Measurements from ENCODE around the gene LRRC8C. TPM values are rescaled to one million over a fixed set of nuclear protein-coding genes. Genes with fewer than 3 reads are reported as not detected.
"Not testable (repeated sequence)": the region's sequence is repeated elsewhere in the genome, so short reads cannot be mapped to it uniquely, and the experiment has no call there.

Gene LRRC8C
- total RNA-seq, 3 donors from 2014 or later: 59.0 to 78.1 (median 74.3) TPM

- Mint-ChIP-seq H3K9me3 (peaks cover 15% of the 10 kb centered on the region), H3K4me3 (no peak overlapping the region), H3K36me3 (ENCODE audit: insufficient read depth) (peaks cover 34% of the 10 kb centered on the region), H3K27me3 (ENCODE audit: low read depth) (no peaks in the 10 kb centered on the region), H3K4me1 (ENCODE audit: low read depth) (peaks cover 72% of the 10 kb centered on the region)
- ATAC-seq: no peak
- no peak for DNase-seq
Observed at GRCh38 chr1:89615676-89616598, 17.0 kb upstream of the LRRC8C start.

- no peak overlapping the region for H3K4me3 Mint-ChIP-seq
- DNase-seq (no peak), ATAC-seq (no peak)
- H3K36me3 Mint-ChIP-seq (ENCODE audit: insufficient read depth): peaks cover 41% of the 10 kb centered on the region
- H3K9me3 Mint-ChIP-seq: peaks cover 15% of the 10 kb centered on the region
- H3K27me3 Mint-ChIP-seq (ENCODE audit: low read depth): no peaks in the 10 kb centered on the region
- H3K4me1 Mint-ChIP-seq (ENCODE audit: low read depth): peaks cover 69% of the 10 kb centered on the region
Observed at GRCh38 chr1:89616844-89617627, 15.9 kb upstream of the LRRC8C start.

- Mint-ChIP-seq H3K36me3 (ENCODE audit: insufficient read depth) (peaks cover 40% of the 10 kb centered on the region), H3K4me3 (peak overlapping the region; percentile 42), H3K4me1 (ENCODE audit: low read depth) (peaks cover 57% of the 10 kb centered on the region)
Observed at GRCh38 chr1:89620664-89621063, 12.3 kb upstream of the LRRC8C start.

GRCh38 chr1:89622895-89623294 lies 10.0 kb upstream of the LRRC8C start:
- Mint-ChIP-seq H3K36me3 (ENCODE audit: insufficient read depth) (peaks cover 26% of the 10 kb centered on the region), H3K4me3 (no peak overlapping the region), H3K27me3 (ENCODE audit: low read depth) (no peaks in the 10 kb centered on the region), H3K9me3 (peaks cover 6% of the 10 kb centered on the region), H3K4me1 (ENCODE audit: low read depth) (peaks cover 59% of the 10 kb centered on the region)
- DNase-seq (no peak), ATAC-seq (no peak)

More at GRCh38 chr1:89620664-89621063, 12.3 kb upstream of the LRRC8C start:
- DNase-seq: no peak
- H3K27me3 Mint-ChIP-seq (ENCODE audit: low read depth): no peaks in the 10 kb centered on the region
- ATAC-seq: peak; percentile 62 to 72
- H3K9me3 Mint-ChIP-seq: peaks cover 15% of the 10 kb centered on the region

- Mint-ChIP-seq H3K4me3 (no peak overlapping the region), H3K4me1 (ENCODE audit: low read depth) (peaks cover 65% of the 10 kb centered on the region), H3K36me3 (ENCODE audit: insufficient read depth) (peaks cover 20% of the 10 kb centered on the region), H3K9me3 (no peaks in the 10 kb centered on the region), H3K27me3 (ENCODE audit: low read depth) (no peaks in the 10 kb centered on the region)
- no peak for ATAC-seq
- no peak for DNase-seq
Observed at GRCh38 chr1:89624314-89624713, 8.6 kb upstream of the LRRC8C start.

- DNase-seq (no peak), ATAC-seq (no peak)
- Mint-ChIP-seq H3K36me3 (ENCODE audit: insufficient read depth) (peaks cover 20% of the 10 kb centered on the region), H3K4me1 (ENCODE audit: low read depth) (peaks cover 67% of the 10 kb centered on the region), H3K9me3 (no peaks in the 10 kb centered on the region), H3K27me3 (ENCODE audit: low read depth) (no peaks in the 10 kb centered on the region), H3K4me3 (no peak overlapping the region)
Observed at GRCh38 chr1:89624715-89625323, 8.1 kb upstream of the LRRC8C start.

GRCh38 chr1:89627596-89627962 lies 5.3 kb upstream of the LRRC8C start:
- Mint-ChIP-seq H3K9me3 (no peaks in the 10 kb centered on the region), H3K4me1 (ENCODE audit: low read depth) (peaks cover 75% of the 10 kb centered on the region), H3K27me3 (ENCODE audit: low read depth) (no peaks in the 10 kb centered on the region), H3K36me3 (ENCODE audit: insufficient read depth) (peaks cover 12% of the 10 kb centered on the region), H3K4me3 (peak overlapping the region; percentile 19)
- DNase-seq: no peak
- ATAC-seq: no peak

DNA sequence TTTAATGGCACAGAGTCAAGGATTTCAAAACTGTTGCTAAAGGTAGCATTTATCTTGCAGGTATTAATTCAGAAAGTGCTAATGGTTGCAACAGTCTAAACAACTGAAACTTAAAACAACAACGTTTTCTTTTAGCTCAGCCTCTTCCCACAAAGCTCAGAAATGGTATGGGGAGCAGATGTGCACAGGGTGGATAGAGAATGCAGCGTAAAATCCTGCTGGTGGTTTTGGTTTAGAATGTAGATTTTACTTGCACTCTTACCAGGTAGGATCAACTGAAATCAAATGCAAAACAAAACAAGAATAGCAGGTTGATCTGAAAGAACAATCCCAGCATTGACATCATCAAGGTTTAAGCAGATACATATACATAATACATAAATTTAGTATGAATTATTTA lies 3.8 kb upstream of the LRRC8C start:
- ATAC-seq: no peak
- no peaks in the 10 kb centered on the region for H3K9me3 Mint-ChIP-seq
- peaks cover 16% of the 10 kb centered on the region for H3K36me3 Mint-ChIP-seq (ENCODE audit: insufficient read depth)
- no peaks in the 10 kb centered on the region for H3K27me3 Mint-ChIP-seq (ENCODE audit: low read depth)
- DNase-seq: no peak
- peaks cover 65% of the 10 kb centered on the region for H3K4me1 Mint-ChIP-seq (ENCODE audit: low read depth)
- H3K4me3 Mint-ChIP-seq: peak overlapping the region; percentile 27

- H3K4me1 Mint-ChIP-seq (ENCODE audit: low read depth): peaks cover 65% of the 10 kb centered on the region
- ATAC-seq; DNase-seq; H3K9me3 Mint-ChIP-seq; H3K27me3 Mint-ChIP-seq (ENCODE audit: low read depth): not testable (repeated sequence)
- peak overlapping the region; percentile 46 for H3K4me3 Mint-ChIP-seq
- peaks cover 19% of the 10 kb centered on the region for H3K36me3 Mint-ChIP-seq (ENCODE audit: insufficient read depth)
Observed at GRCh38 chr1:89629600-89629999, 3.3 kb upstream of the LRRC8C start.

GRCh38 chr1:89630048-89630447 lies 2.9 kb upstream of the LRRC8C start:
- no peaks in the 10 kb centered on the region for H3K9me3 Mint-ChIP-seq
- peak overlapping the region; percentile 6 for H3K4me3 Mint-ChIP-seq
- H3K27me3 Mint-ChIP-seq (ENCODE audit: low read depth): no peaks in the 10 kb centered on the region
- H3K36me3 Mint-ChIP-seq (ENCODE audit: insufficient read depth): peaks cover 18% of the 10 kb centered on the region
- no peak for ATAC-seq
- peaks cover 65% of the 10 kb centered on the region for H3K4me1 Mint-ChIP-seq (ENCODE audit: low read depth)
- no peak for DNase-seq

GRCh38 chr1:89631816-89632656 lies 884 bp upstream of the LRRC8C start:
- Mint-ChIP-seq H3K36me3 (ENCODE audit: insufficient read depth) (peaks cover 19% of the 10 kb centered on the region), H3K9me3 (no peaks in the 10 kb centered on the region), H3K4me3 (peak overlapping the region; percentile 91), H3K27me3 (ENCODE audit: low read depth) (no peaks in the 10 kb centered on the region), H3K4me1 (ENCODE audit: low read depth) (peaks cover 64% of the 10 kb centered on the region)
- ATAC-seq (no peak), DNase-seq (no peak)

DNA sequence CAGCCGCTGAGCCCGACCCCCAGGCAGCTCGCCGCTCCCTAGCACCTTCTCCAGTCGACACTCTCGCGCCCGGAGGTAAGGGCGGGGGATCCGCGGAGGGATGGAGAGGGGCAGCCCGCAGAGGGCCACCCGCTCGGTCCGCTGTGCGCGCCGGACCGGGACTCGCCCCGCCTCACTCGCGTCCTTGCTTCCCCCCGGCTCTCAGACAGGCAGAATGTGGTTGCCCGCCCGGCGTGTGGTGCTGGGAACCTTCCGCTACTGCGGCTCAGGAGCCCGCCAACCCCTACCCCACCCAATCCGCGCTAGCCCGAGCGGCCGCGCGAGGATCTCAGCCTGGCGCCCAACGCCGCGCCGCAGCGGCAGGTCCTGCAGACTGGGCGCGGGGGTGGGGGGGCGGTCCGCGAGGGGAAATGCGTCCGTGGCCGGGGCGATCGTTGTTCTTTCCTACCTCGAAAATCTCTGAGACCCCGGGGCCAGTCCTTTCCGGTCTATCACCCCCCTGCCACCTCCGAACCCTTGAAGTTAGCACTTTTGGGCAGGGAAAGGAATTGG lies 404 bp downstream of the LRRC8C start:
- Mint-ChIP-seq H3K4me1 (ENCODE audit: low read depth) (peaks cover 65% of the 10 kb centered on the region), H3K27me3 (ENCODE audit: low read depth) (no peaks in the 10 kb centered on the region), H3K36me3 (ENCODE audit: insufficient read depth) (peaks cover 30% of the 10 kb centered on the region), H3K9me3 (no peaks in the 10 kb centered on the region), H3K4me3 (peak overlapping the region; percentile 94)
- ATAC-seq: peak; percentile 38 to 42
- peak; percentile 44 for DNase-seq

GRCh38 chr1:89633800-89634625 lies 1.1 kb downstream of the LRRC8C start:
- H3K4me3 Mint-ChIP-seq: peak overlapping the region; percentile 94
- H3K9me3 Mint-ChIP-seq: no peaks in the 10 kb centered on the region
- ATAC-seq (no peak), DNase-seq (peak; percentile 37)
- H3K36me3 Mint-ChIP-seq (ENCODE audit: insufficient read depth): peaks cover 26% of the 10 kb centered on the region
- no peaks in the 10 kb centered on the region for H3K27me3 Mint-ChIP-seq (ENCODE audit: low read depth)
- H3K4me1 Mint-ChIP-seq (ENCODE audit: low read depth): peaks cover 61% of the 10 kb centered on the region
